Smooth muscle cell of the brain vasculature (primary cell): ENCODE results near the gene CACTIN.
"Not testable (repeated sequence)": the region's sequence is repeated elsewhere in the genome, so short reads cannot be mapped to it uniquely, and the experiment has no call there.

Experiments used
- DNase-seq: peaks from one replicate; pipeline ENCODE4 v3.0.0-alpha.2; 2012; ENCODE audit warnings: low read depth, low spot score

The CACTIN gene

GRCh38 chr19:3663838-3664237 lies 37.2 kb upstream of the CACTIN start:
- no peak for DNase-seq

- no peak for DNase-seq
Measured at GRCh38 chr19:3661284-3662238, 35.0 kb upstream of the CACTIN start.

GRCh38 chr19:3660493-3661219 lies 34.1 kb upstream of the CACTIN start:
- no peak for DNase-seq

DNA sequence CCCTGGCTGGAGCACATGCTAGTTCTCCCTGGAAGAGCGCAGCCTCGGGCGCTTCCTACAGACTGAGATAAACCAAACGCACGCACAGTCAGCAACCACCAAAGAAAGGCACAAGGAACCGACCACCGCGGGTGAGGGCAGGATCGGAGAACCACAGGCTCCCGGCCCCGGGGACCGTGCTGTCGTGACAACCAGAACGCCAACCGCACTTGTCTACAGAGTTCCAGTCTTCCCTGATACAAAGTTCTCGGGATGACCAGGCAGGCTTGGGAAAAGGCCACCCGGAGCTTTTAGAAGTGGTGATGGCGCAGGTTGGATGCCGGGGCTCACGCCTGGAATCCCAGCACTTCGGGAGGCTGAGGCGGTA lies 33.1 kb upstream of the CACTIN start:
- DNase-seq = no peak

DNA sequence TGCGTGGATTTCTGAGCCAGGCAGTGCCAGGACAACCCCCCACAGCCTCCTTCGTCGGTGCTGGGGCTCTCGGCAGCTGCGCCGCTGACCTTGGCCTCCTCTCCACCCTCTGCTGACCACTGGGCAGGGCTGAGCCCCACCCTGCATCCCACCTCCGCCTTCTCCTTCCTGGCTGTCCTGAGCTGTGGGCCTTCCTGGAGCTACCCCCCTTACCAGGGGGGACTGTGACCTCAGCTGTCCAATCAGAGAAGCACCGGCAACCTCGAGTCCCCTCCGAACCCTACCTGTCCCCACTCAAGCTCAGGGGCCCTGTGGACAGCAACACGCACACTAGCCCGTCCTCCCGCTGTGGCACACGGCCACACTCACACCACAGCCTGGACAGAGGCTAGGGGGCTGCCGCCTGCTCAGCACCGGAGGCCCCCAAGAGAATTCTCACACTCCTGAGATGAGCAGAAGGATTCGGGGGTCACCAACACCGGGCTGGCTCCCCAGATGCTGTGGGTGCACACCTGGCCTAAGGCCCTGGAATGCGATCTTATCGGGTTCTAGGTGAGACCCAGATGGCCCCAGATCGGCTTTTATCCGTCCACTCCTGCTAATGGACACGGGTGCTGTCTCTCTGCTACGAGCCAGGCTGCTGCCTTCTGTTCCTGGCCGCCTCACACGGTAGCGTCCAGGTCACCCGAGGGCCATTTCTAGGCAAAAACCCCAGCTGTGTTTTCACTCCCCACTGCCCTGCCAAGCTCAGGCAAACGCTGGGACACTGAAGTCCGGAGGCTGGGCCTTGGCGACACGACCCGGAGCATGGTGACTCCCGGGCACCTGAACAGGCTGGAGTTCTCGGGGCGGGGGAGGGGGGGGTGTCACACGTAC lies 32.5 kb upstream of the CACTIN start:
- no peak for DNase-seq

- no peak for DNase-seq
Measured at GRCh38 chr19:3658004-3658869, 31.6 kb upstream of the CACTIN start.

- no peak for DNase-seq
Measured at GRCh38 chr19:3657395-3657769, 30.8 kb upstream of the CACTIN start.

GRCh38 chr19:3656747-3657394 lies 30.3 kb upstream of the CACTIN start:
- DNase-seq = no peak

GRCh38 chr19:3656073-3656746 lies 29.6 kb upstream of the CACTIN start:
- no peak for DNase-seq

GRCh38 chr19:3655402-3656072 lies 28.9 kb upstream of the CACTIN start:
- peak; percentile 57 for DNase-seq

- DNase-seq = no peak
Measured at GRCh38 chr19:3653865-3654513, 27.4 kb upstream of the CACTIN start.

DNA sequence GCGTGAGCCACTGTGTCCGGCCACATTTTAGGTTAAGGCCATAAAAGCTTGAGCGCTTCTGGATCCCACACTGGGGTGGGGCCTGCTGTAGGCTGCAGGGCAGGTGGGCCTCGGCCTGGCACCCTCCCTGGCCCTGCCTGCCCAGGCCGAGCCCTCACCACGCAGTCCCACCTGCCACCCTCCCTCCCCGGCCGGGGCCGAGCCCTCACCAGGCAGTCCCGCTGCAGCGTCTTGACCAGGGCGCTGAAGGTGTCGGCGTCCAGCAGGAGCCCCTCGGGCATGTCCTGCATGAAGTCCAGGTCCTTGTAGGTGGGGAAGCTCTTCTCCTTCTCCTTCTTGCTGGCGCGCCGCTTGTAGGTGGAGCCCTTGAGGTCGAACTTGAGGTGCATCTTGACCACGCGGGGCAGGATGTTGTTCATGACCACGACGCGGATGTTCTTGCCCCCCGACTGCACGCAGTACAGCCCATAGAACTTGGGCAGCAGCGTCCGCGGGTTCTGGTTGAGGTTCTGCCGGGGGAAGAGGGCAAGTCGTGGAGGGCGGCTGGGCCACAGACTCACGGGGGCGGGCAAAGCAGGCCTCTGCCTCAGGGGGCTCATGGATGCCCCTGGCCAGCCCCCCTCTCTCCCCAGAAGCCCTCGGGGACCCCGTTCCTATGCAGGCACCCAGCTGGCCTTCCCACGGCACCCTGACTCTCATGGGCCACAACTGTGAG lies 26.6 kb upstream of the CACTIN start:
- DNase-seq = no peak

- DNase-seq = no peak
Measured at GRCh38 chr19:3652422-3652821, 25.8 kb upstream of the CACTIN start.

GRCh38 chr19:3651684-3652083 lies 25.1 kb upstream of the CACTIN start:
- no peak for DNase-seq

DNA sequence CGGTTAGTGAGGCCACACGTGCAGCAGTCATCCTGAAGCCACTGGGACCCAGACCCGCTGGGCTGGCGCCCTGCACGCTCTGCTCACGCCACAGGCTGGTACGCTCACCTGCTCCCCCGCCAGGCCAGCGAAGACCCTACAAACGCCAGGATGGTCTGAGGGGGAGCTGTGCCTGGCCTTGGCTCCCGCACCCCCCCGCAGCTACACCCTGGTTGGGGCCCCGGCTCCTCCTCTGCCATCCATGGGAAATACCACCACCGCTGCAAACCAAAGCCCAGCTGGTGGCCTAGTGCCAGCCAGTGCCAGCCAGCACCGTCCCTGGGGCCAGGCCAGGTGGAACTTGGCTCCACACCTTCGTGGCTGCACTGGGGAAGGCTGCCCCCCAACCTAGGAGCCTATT lies 23.3 kb upstream of the CACTIN start:
- no peak for DNase-seq

GRCh38 chr19:3648037-3648905 lies 21.7 kb upstream of the CACTIN start:
- no peak for DNase-seq

DNA sequence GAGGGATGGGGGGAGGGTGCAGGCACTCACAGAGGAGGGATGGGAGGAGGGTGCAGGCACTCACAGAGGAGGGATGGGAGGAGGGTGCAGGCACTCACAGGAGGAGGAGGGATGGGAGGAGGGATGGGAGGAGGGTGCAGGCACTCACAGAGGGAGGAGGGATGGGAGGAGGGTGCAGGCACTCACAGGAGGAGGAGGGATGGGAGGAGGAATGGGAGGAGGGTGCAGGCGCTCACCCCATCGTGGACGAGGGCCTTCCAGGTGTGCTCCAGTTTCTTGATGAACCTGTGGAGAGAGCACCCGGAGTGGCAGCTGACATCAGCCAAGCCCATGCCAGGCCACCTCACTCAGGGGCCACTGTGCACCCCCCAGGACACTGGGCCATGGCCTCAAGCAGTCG lies 20.5 kb upstream of the CACTIN start:
- DNase-seq = not testable (repeated sequence)
